ENCODE results near the gene CSAD.

CSAD gene

DNA sequence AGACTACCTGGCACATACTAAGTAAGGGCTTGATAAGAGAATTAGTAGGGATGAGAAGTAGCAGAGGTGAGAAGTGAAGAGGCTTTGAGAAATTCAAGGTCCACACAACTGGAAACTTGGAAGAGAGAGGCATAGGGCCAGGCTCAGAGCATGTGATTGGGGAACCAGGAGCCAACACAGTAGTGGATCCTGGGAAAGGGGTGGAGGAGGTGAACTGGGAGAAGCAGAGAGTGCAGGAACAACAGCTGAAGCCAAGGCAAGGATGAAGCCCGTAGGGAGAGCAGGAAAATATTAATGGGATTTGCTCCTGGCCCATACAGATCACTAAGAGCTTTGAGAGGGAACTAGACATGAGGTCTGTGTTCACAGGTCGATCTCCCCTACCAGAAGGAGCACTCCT lies 27.7 kb upstream of the CSAD start:
- DNase-seq, result no peak
- Histone ChIP-seq H2AFZ (ENCODE audit: low read length) (no peak overlapping the region), H3K9me3 (replicated peaks; ENCODE audit: insufficient read depth, low read length) (no peaks in the 10 kb centered on the region), H3K4me1 (ENCODE audit: low read length) (peaks cover 28% of the 10 kb centered on the region), H3K79me2 (ENCODE audit: low read length) (peaks cover 80% of the 10 kb centered on the region), H3K27ac (ENCODE audit: low read length) (peak overlapping the region; percentile 87), H3K4me3 (ENCODE audit: low read length) (peak overlapping the region; percentile 83), H3K36me3 (replicated peaks; ENCODE audit: insufficient read depth, low read length) (peaks cover 12% of the 10 kb centered on the region; the same call in 1 of the 2 replicates), H4K20me1 (ENCODE audit: insufficient read depth, low read length) (no peaks in the 10 kb centered on the region), H3F3A (ENCODE audit: insufficient read depth, low read length) (peaks cover 81% of the 10 kb centered on the region), H3K9me2 (replicated peaks; ENCODE audit: insufficient read depth, low read length) (no peaks in the 10 kb centered on the region), H3K27me3 (replicated peaks; ENCODE audit: insufficient read depth, low read length) (no peaks in the 10 kb centered on the region), H3K4me2 (ENCODE audit: low read depth, low read length) (peak overlapping the region; percentile 98), H3K9ac (ENCODE audit: low read length) (peak overlapping the region; percentile 13; the same call in 1 of the 2 replicates)
- TF ChIP-seq EZH2phosphoT487 (IDR thresholded peaks at IDR 0.05; ENCODE audit: low read length) (no peak), EZH2 (optimal IDR thresholded peaks at IDR 0.05; ENCODE audit: low read depth, low read length) (no peak)
- TF ChIP-seq, protein P1, sequence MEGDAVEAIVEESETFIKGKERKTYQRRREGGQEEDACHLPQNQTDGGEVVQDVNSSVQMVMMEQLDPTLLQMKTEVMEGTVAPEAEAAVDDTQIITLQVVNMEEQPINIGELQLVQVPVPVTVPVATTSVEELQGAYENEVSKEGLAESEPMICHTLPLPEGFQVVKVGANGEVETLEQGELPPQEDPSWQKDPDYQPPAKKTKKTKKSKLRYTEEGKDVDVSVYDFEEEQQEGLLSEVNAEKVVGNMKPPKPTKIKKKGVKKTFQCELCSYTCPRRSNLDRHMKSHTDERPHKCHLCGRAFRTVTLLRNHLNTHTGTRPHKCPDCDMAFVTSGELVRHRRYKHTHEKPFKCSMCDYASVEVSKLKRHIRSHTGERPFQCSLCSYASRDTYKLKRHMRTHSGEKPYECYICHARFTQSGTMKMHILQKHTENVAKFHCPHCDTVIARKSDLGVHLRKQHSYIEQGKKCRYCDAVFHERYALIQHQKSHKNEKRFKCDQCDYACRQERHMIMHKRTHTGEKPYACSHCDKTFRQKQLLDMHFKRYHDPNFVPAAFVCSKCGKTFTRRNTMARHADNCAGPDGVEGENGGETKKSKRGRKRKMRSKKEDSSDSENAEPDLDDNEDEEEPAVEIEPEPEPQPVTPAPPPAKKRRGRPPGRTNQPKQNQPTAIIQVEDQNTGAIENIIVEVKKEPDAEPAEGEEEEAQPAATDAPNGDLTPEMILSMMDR (IDR thresholded peaks at IDR 0.05; ENCODE audit: low read length), result no peak

DNA sequence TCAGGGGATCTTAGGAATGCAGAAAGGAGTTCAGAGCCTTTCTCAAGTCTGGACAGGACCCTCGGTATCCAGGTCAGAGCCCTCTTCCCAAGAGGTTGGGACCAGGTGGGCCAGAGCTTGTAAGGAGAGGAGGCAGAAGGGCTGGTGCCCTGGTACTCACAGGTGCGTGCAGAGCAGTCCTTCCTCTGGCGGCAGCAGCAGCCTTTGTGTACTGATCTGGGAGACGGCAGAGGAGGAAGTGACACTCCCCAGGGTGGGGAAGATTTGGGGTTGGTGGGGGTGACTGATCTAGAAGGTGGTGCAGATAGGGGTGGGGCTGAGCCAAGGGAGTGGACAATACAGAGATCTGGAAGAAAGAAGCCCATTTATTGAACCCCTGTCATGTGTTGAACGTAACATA lies 26.3 kb upstream of the CSAD start, which contains the start of gene ITGB7:
Gene ITGB7 (minus strand): TSS at position 210 of the 400 bp plus-strand sequence. CDS start 6,808 bp downstream, outside the sequence.
- peak; percentile 92 for DNase-seq
- Histone ChIP-seq H3K79me2 (ENCODE audit: low read length) (peaks cover 90% of the 10 kb centered on the region), H3K27ac (ENCODE audit: low read length) (peak within 1 kb of the TSS; percentile 99), H3K4me2 (ENCODE audit: low read depth, low read length) (peak within 1 kb of the TSS; percentile 98), H3K9me3 (replicated peaks; ENCODE audit: insufficient read depth, low read length) (no peaks in the 10 kb centered on the region), H4K20me1 (ENCODE audit: insufficient read depth, low read length) (no peaks in the 10 kb centered on the region), H3K27me3 (replicated peaks; ENCODE audit: insufficient read depth, low read length) (no peaks in the 10 kb centered on the region), H3K36me3 (replicated peaks; ENCODE audit: insufficient read depth, low read length) (peaks cover 12% of the 10 kb centered on the region; the same call in 1 of the 2 replicates), H3K4me1 (ENCODE audit: low read length) (peaks cover 21% of the 10 kb centered on the region), H3K9ac (ENCODE audit: low read length) (peak within 1 kb of the TSS; percentile 99), H3F3A (ENCODE audit: insufficient read depth, low read length) (peaks cover 86% of the 10 kb centered on the region), H2AFZ (ENCODE audit: low read length) (no peak within 1 kb of the TSS), H3K9me2 (replicated peaks; ENCODE audit: insufficient read depth, low read length) (no peaks in the 10 kb centered on the region), H3K4me3 (ENCODE audit: low read length) (peak within 1 kb of the TSS; percentile 94)
- TF ChIP-seq EZH2phosphoT487 (IDR thresholded peaks at IDR 0.05; ENCODE audit: low read length), result no peak
- no peak for TF ChIP-seq EZH2 (optimal IDR thresholded peaks at IDR 0.05; ENCODE audit: low read depth, low read length)
- TF ChIP-seq, protein P1 (IDR thresholded peaks at IDR 0.05; ENCODE audit: low read length), result no peak

DNA sequence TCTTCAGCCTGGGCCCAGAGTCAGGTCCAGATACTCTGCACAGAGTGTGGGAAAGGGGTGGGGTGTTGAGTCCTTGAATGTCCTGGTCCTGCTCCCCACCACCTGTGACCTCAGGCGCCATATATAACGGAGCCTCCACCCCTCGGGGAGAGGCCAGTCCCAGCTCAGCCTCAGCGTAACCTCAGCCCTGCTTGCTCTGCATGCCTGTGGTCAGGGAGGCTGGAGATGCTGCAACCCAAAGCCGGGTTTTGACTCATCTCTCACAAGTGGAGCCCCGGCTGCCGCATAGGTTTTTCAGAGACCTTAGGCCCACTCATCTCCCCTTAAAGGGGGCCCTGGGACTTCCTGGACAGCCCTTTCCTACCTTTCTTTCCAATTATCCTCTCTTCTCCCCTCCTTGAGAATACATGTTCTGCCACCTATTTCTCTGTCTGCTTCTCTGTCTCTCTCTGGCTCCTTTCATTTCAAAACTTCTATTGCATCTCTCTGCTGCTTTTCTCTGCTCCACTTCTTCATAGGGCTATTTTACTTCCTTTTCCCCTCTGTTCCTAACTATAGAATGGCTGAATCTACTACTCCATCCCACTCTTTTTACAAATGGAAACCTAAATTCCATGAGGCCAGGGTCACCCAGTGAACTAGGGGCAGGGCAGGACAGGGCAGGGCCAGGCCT lies 25.2 kb upstream of the CSAD start:
- Histone ChIP-seq H3K9me3 (replicated peaks; ENCODE audit: insufficient read depth, low read length) (no peaks in the 10 kb centered on the region), H3K9ac (ENCODE audit: low read length) (peak overlapping the region; percentile 99), H3K4me2 (ENCODE audit: low read depth, low read length) (peak overlapping the region; percentile 77), H3K79me2 (ENCODE audit: low read length) (peaks cover 99% of the 10 kb centered on the region), H2AFZ (ENCODE audit: low read length) (no peak overlapping the region), H3K9me2 (replicated peaks; ENCODE audit: insufficient read depth, low read length) (no peaks in the 10 kb centered on the region), H3K27ac (ENCODE audit: low read length) (peak overlapping the region; percentile 99), H3K4me3 (ENCODE audit: low read length) (peak overlapping the region; percentile 94), H3F3A (ENCODE audit: insufficient read depth, low read length) (peaks cover 92% of the 10 kb centered on the region), H4K20me1 (ENCODE audit: insufficient read depth, low read length) (no peaks in the 10 kb centered on the region), H3K36me3 (replicated peaks; ENCODE audit: insufficient read depth, low read length) (peaks cover 12% of the 10 kb centered on the region; the same call in 1 of the 2 replicates), H3K27me3 (replicated peaks; ENCODE audit: insufficient read depth, low read length) (no peaks in the 10 kb centered on the region), H3K4me1 (ENCODE audit: low read length) (peaks cover 29% of the 10 kb centered on the region)
- TF ChIP-seq, protein P1 (IDR thresholded peaks at IDR 0.05; ENCODE audit: low read length), result no peak
- TF ChIP-seq EZH2phosphoT487 (IDR thresholded peaks at IDR 0.05; ENCODE audit: low read length) (no peak), EZH2 (optimal IDR thresholded peaks at IDR 0.05; ENCODE audit: low read depth, low read length) (no peak)
- peak; percentile 97 for DNase-seq

All from MM.1S (cell line).